A549 (cell line): ENCODE results near the gene ZDHHC22. TPM values are rescaled to one million over a fixed set of nuclear protein-coding genes. Genes with fewer than 3 reads are reported as not detected.

Experiments used
- ATAC-seq, 2 experiments: fragments of 200-7000 bp in 1 of 2; fragments of >200 bp in 1 of 2; cut with Nextera tagmentation in 1 of 2; cut with Tn5 transposase in 1 of 2; 3 replicates each; pipeline versions ENCODE4 v1.8.0 to v1.9.1; 2018 to 2020; ENCODE audit warnings: mild to moderate bottlenecking in 1 of 2, moderate library complexity in 1 of 2
- CTCF ChIA-PET: fragments of 300-600 bp; sonication (Branson Sonifier 250); formaldehyde crosslinking; extraction: SDS; loops from one replicate; lab custom pipeline; 2021; ENCODE audit warnings: antibody characterized with exemption, inconsistent platforms; lab: Yijun Ruan, JAX
- POLR2A ChIA-PET: fragments of 350-600 bp; formaldehyde crosslinking; extraction: SDS; loops from one replicate; lab custom pipeline; 2021; ENCODE audit warnings: antibody characterized with exemption, inconsistent platforms; lab: Yijun Ruan, JAX
- DNase-seq, 2 experiments: peaks; one replicate each; pipeline versions ENCODE4 v3.0.0 to v3.0.0-alpha.2; 2011 to 2016; ENCODE audit warnings: low read depth in 1 of 2, low spot score in 1 of 2
- FAIRE-seq: peaks from 2 replicates; lab custom pipeline; 2011; peaks lifted over from hg19 to GRCh38; lab: Jason Lieb, UNC
- H3K27ac ChIP-seq, 2 experiments: fragments of >200 bp; sonication (Bioruptor Twin); formaldehyde crosslinking; 3 replicates each; pipeline ENCODE4 v1.5.1; 2016 to 2017
- H3K4me1 ChIP-seq: fragments of >200 bp; sonication (Bioruptor Twin); formaldehyde crosslinking; 3 replicates; pipeline ENCODE4 v1.6.1; 2016
- H3K4me2 ChIP-seq: fragments of >200 bp; sonication (Bioruptor Twin); formaldehyde crosslinking; 3 replicates; pipeline ENCODE4 v1.6.1; 2016
- H3K4me3 ChIP-seq: fragments of >200 bp; sonication (Bioruptor Twin); formaldehyde crosslinking; 3 replicates; pipeline ENCODE4 v1.5.1; 2016
- H3K9me3 ChIP-seq: fragments of >200 bp; sonication (Bioruptor Twin); formaldehyde crosslinking; 3 replicates; pipeline ENCODE4 v1.6.1; 2016
- BCL3 ChIP-seq: fragments of >200 bp; sonication (Bioruptor Twin); formaldehyde crosslinking; IDR thresholded peaks from 3 replicates; pipeline ENCODE4 v1.6.1; 2016
- CBX2 ChIP-seq: fragments of 200-600 bp; sonication (generic); IDR thresholded peaks from 2 replicates; pipeline ENCODE4 v1.6.1; 2016; ENCODE audit warnings: low read depth, mild to moderate bottlenecking, borderline replicate concordance
- CTCF ChIP-seq: fragments of >200 bp; sonication (Bioruptor Twin); formaldehyde crosslinking; IDR thresholded peaks from 3 replicates; pipeline ENCODE4 v1.5.1; 2016
- EHMT2 ChIP-seq: fragments of 200-600 bp; sonication (generic); IDR thresholded peaks from 2 replicates; pipeline ENCODE4 v1.6.1; 2016; ENCODE audit warnings: antibody characterized with exemption, low read depth, mild to moderate bottlenecking, moderate library complexity
- ELK1 ChIP-seq: fragments of 150-350 bp; IDR thresholded peaks from 2 replicates; pipeline ENCODE4 v1.6.1; 2014; ENCODE audit warnings: low read depth, mild to moderate bottlenecking, low read length
- EP300 ChIP-seq, 2 experiments: fragments of >200 bp; sonication (Bioruptor Twin); formaldehyde crosslinking; IDR thresholded peaks; 2 replicates in 1 of 2; 3 replicates in 1 of 2; pipeline ENCODE4 v1.6.1; 2016 to 2017
- FOSL2 ChIP-seq, 2 experiments: fragments of 450-650 bp in 1 of 2; fragments of >200 bp in 1 of 2; sonication (Bioruptor Twin) in 1 of 2; formaldehyde crosslinking; IDR thresholded peaks; 2 replicates each; pipeline versions ENCODE4 v1.5.0 to v1.6.1; 2016 to 2020; ENCODE audit warnings: mild to moderate bottlenecking in 1 of 2, moderate library complexity in 1 of 2
- HDAC2 ChIP-seq: fragments of 200-600 bp; sonication (generic); IDR thresholded peaks from 2 replicates; pipeline ENCODE4 v1.6.1; 2016
- HEYL ChIP-seq: fragments of 250-450 bp; sonication (Bioruptor Pico); IDR thresholded peaks from 2 replicates; pipeline ENCODE4 v1.8.0; 2021; ENCODE audit warnings: mild to moderate bottlenecking, moderate library complexity
- HMGXB4 ChIP-seq: fragments of 250-450 bp; sonication (Bioruptor Pico); IDR thresholded peaks from 2 replicates; pipeline ENCODE4 v1.5.0; 2021; ENCODE audit warnings: mild to moderate bottlenecking, moderate library complexity, borderline replicate concordance
- JUNB ChIP-seq: fragments of >200 bp; sonication (Bioruptor Twin); formaldehyde crosslinking; IDR thresholded peaks from 2 replicates; pipeline ENCODE4 v1.6.1; 2016
- KDM5A ChIP-seq: fragments of 200-600 bp; sonication (generic); IDR thresholded peaks from 2 replicates; pipeline ENCODE4 v1.6.1; 2016; ENCODE audit warnings: antibody characterized with exemption, mild to moderate bottlenecking
- MAX ChIP-seq: IDR thresholded peaks from 2 replicates; pipeline ENCODE4 v1.6.1; 2012
- MYC ChIP-seq: IDR thresholded peaks from 2 replicates; pipeline ENCODE4 v1.6.1; 2012; ENCODE audit warnings: mild to moderate bottlenecking, inconsistent platforms, low read length, improper control_type of control experiment, borderline replicate concordance
- NPAS2 ChIP-seq: fragments of 250-450 bp; sonication (Bioruptor Pico); IDR thresholded peaks from 2 replicates; pipeline ENCODE4 v1.8.0; 2022; ENCODE audit warnings: mild to moderate bottlenecking, moderate library complexity, borderline replicate concordance
- PHF8 ChIP-seq: fragments of 200-600 bp; sonication (generic); IDR thresholded peaks from 2 replicates; pipeline ENCODE4 v1.6.1; 2016; ENCODE audit warnings: low read depth, mild to moderate bottlenecking, antibody characterized with exemption, moderate library complexity, borderline replicate concordance
- POLR2A ChIP-seq: IDR thresholded peaks from 2 replicates; pipeline ENCODE4 v1.6.1; 2012; ENCODE audit warnings: mild to moderate bottlenecking, low read length
- RFX5 ChIP-seq: fragments of 450-650 bp; IDR thresholded peaks from 2 replicates; pipeline ENCODE4 v1.7.1; 2014; ENCODE audit warnings: antibody characterized with exemption, mild to moderate bottlenecking, moderate library complexity
- RNF2 ChIP-seq: fragments of 200-600 bp; sonication (generic); IDR thresholded peaks from 2 replicates; pipeline ENCODE4 v1.6.1; 2016; ENCODE audit warnings: low read depth, mild to moderate bottlenecking, antibody characterized with exemption, moderate library complexity, borderline replicate concordance
- SMC3 ChIP-seq: fragments of >200 bp; sonication (Bioruptor Twin); formaldehyde crosslinking; IDR thresholded peaks from 3 replicates; pipeline ENCODE4 v1.6.1; 2018; ENCODE audit warnings: inconsistent platforms
- TP53 ChIP-seq: fragments of 250-450 bp; sonication (Bioruptor Pico); IDR thresholded peaks from 2 replicates; pipeline ENCODE4 v1.5.0; 2021; ENCODE audit warnings: mild to moderate bottlenecking, moderate library complexity
- ZNF302 ChIP-seq: fragments of 250-450 bp; sonication (Bioruptor Pico); IDR thresholded peaks from 2 replicates; pipeline ENCODE4 v1.9.0; 2021; ENCODE audit warnings: inconsistent platforms, mild to moderate bottlenecking, moderate library complexity
- whole genome bisulfite sequencing: methylation state at CpG from one replicate; pipeline ENCODE4 v1.1.6; 2017; ENCODE audit errors: missing lambda C conversion rate; 5-methylcytosine and 5-hydroxymethylcytosine counted together
- polyA plus RNA-seq, 4 experiments: library from polyadenylated mRNA; depleted of rRNA in 3 of 4; stranded (reverse); fragments of >200 nt; fragmentation: RNase III in 1 of 4; extraction: RNeasy Plus Mini Kit Qiagen cat#74134 plus additional on column Dnase treatment in 1 of 4; gene quantifications; 2 replicates in 3 of 4; 3 replicates in 1 of 4; pipeline ENCODE4 v1.2.3, GENCODE V29; 2011 to 2017

Gene ZDHHC22
- polyA plus RNA-seq, 2 of the 4 experiments (the other 2 are of a cell fraction), result 0.04 to 0.23 TPM

- peaks cover 15% of the 10 kb centered on the region; the same call in 2 of the 3 replicates for H3K4me1 ChIP-seq
- CTCF ChIA-PET, result interaction anchor here (0.7 to 7.7 kb wide), 17 partner anchors 9 to 251 kb away, joined by 3 to 84 read pairs (median 4); partner anchors contain the start of gene ZDHHC22
These were observed 15.7 kb downstream of the ZDHHC22 start for GRCh38 chr14:77125823-77126325.

GRCh38 chr14:77125281-77125801 lies 16.2 kb downstream of the ZDHHC22 start:
- WGBS, result 44% methylated on average over 30 of the region's 30 CpGs
- no peak for DNase-seq
- Histone ChIP-seq H3K9me3 (no peaks in the 10 kb centered on the region), H3K4me1 (peaks cover 15% of the 10 kb centered on the region; the same call in 2 of the 3 replicates), H3K4me3 (peak overlapping the region; percentile 47), H3K4me2 (peak overlapping the region; percentile 92), H3K27ac (peak overlapping the region; percentile 62 to 84; a peak in 4 of 6 replicates)
- CTCF ChIA-PET, result interaction anchor here (0.7 to 7.7 kb wide), 16 partner anchors 9 to 314 kb away, joined by 3 to 84 read pairs (median 3); partner anchors contain the start of gene ZDHHC22
- POLR2A ChIA-PET, result no interaction called here
- TF ChIP-seq RNF2, result 0 out of 2 replicates have a peak, but pooled peaks have one; percentile 33
- no peak for TF ChIP-seq FOSL2 (IDR thresholded peaks at IDR 0.05)
- TF ChIP-seq FOSL2 (CRISPR knock-in tag; IDR thresholded peaks at IDR 0.05), result no peak
- no peak for TF ChIP-seq POLR2A
- no peak for TF ChIP-seq SMC3
- TF ChIP-seq HMGXB4, result no peak
- peak; percentile 32; the same call in 1 of the 3 replicates for TF ChIP-seq CTCF
- no peak for TF ChIP-seq JUNB
- ATAC-seq, result no peak
- no peak for FAIRE-seq

More at GRCh38 chr14:77125823-77126325, 15.7 kb downstream of the ZDHHC22 start:
- Histone ChIP-seq H3K4me3 (no peak overlapping the region), H3K27ac (no peak overlapping the region), H3K9me3 (no peaks in the 10 kb centered on the region), H3K4me2 (no peak overlapping the region)
- DNase-seq (no peak), ATAC-seq (no peak), FAIRE-seq (no peak)
- TF ChIP-seq FOSL2 (IDR thresholded peaks at IDR 0.05) (no peak), FOSL2 (CRISPR knock-in tag; IDR thresholded peaks at IDR 0.05) (no peak), SMC3 (no peak), MAX (no peak), POLR2A (no peak), PHF8 (no peak), MYC (no peak), TP53 (CRISPR knock-in tag) (no peak), ZNF302 (CRISPR knock-in tag) (no peak), KDM5A (no peak), BCL3 (no peak), EHMT2 (no peak), CTCF (no peak), RFX5 (no peak), CBX2 (no peak), ELK1 (no peak), HDAC2 (no peak), HEYL (no peak), NPAS2 (CRISPR knock-in tag) (no peak), EP300 (IDR thresholded peaks at IDR 0.05) (no peak)
- WGBS, result 85% methylated on average over 8 of the region's 8 CpGs
- POLR2A ChIA-PET, result no interaction called here
